ENCODE data around the gene MED26. TPM values are rescaled to one million over a fixed set of nuclear protein-coding genes. Genes with fewer than 3 reads are reported as not detected.
A peak's percentile ranks its signal among the peaks of the same experiment; 100 is the strongest.

MED26 gene
- total and polyA plus RNA-seq, 9 of the 15 experiments (the other 6 are each of a cell fraction or from before 2014, with no cell fraction given), result 0.71 to 15.1 (median 6.2) TPM

GRCh38 chr19:16584248-16585093 lies 43.5 kb downstream of the MED26 start (continued):
- no peak for TF ChIP-seq DACH1 (IDR thresholded peaks at IDR 0.05; ENCODE audit: partially characterized antibody)
- TF ChIP-seq ARID1B (IDR thresholded peaks at IDR 0.05), result no peak; the same call in 1 of the 2 replicates
- no peak for TF ChIP-seq E4F1 (CRISPR knock-in tag; IDR thresholded peaks at IDR 0.05; ENCODE audit: borderline replicate concordance)
- TF ChIP-seq PBX2 (CRISPR knock-in tag; IDR thresholded peaks at IDR 0.05; ENCODE audit: low read depth), result peak; percentile 46; the same call in 1 of the 2 replicates
- peak; percentile 90 for TF ChIP-seq PBX2 (tag; conservative IDR thresholded peaks at IDR 0.05; ENCODE audit: low read depth)
- TF ChIP-seq HNRNPK (IDR thresholded peaks at IDR 0.05; ENCODE audit: low read depth, low read length, poor library complexity, severe bottlenecking), result no peak
- TF ChIP-seq HMG20A (CRISPR knock-in tag; conservative IDR thresholded peaks at IDR 0.05), result no peak
- no peak for TF ChIP-seq NR2C2 (CRISPR knock-in tag; IDR thresholded peaks at IDR 0.05)
- 0 out of 2 replicates have a peak, but pooled peaks have one; percentile 16 for TF ChIP-seq NR2C2 (tag; IDR thresholded peaks at IDR 0.05)
- peak; percentile 88; the same call in 1 of the 2 replicates for TF ChIP-seq NKRF (IDR thresholded peaks at IDR 0.05; ENCODE audit: borderline replicate concordance)
- TF ChIP-seq, protein P1, sequence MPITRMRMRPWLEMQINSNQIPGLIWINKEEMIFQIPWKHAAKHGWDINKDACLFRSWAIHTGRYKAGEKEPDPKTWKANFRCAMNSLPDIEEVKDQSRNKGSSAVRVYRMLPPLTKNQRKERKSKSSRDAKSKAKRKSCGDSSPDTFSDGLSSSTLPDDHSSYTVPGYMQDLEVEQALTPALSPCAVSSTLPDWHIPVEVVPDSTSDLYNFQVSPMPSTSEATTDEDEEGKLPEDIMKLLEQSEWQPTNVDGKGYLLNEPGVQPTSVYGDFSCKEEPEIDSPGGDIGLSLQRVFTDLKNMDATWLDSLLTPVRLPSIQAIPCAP (CRISPR knock-in tag; IDR thresholded peaks at IDR 0.05; ENCODE audit: borderline replicate concordance), result no peak
- no peak for TF ChIP-seq MAFK (IDR thresholded peaks at IDR 0.05; ENCODE audit: low read length)
- TF ChIP-seq ZNF3 (CRISPR knock-in tag; IDR thresholded peaks at IDR 0.05), result no peak
- no peak for TF ChIP-seq HOMEZ (CRISPR knock-in tag; IDR thresholded peaks at IDR 0.05)

All from K562 (cell line).